Neutrophil (primary cell): ENCODE results near the gene NUDT16.

Experiments used
- H3K27ac ChIP-seq: fragments of 200-600 bp; sonication (generic); 2 replicates; pipeline ENCODE4 v1.5.1; 2016; ENCODE audit warnings: mild to moderate bottlenecking, moderate library complexity
- H3K27me3 ChIP-seq: fragments of 200-600 bp; sonication (generic); 2 replicates; pipeline ENCODE4 v1.6.0; 2016; ENCODE audit warnings: mild to moderate bottlenecking
- H3K36me3 ChIP-seq: fragments of 200-600 bp; sonication (generic); 2 replicates; pipeline ENCODE4 v1.5.1; 2017
- H3K4me1 ChIP-seq, 2 experiments: fragments of 200-600 bp in 1 of 2; sonication (generic) in 1 of 2; 1 replicate in 1 of 2; 2 replicates in 1 of 2; pipeline versions ENCODE4 v1.5.1 to v1.6.1; 2013 to 2016; ENCODE audit warnings: low read depth in 1 of 2, low read length in 1 of 2, mild to moderate bottlenecking in 1 of 2, moderate library complexity in 1 of 2; ENCODE audit not compliant: control insufficient read depth in 1 of 2, insufficient read depth in 1 of 2
- H3K4me3 ChIP-seq, 2 experiments: fragments of 200-600 bp in 1 of 2; sonication (generic) in 1 of 2; 1 replicate in 1 of 2; 2 replicates in 1 of 2; pipeline ENCODE4 v1.5.1; 2013 to 2016; ENCODE audit warnings: low read depth in 1 of 2, low read length in 1 of 2, mild to moderate bottlenecking in 1 of 2, moderate library complexity in 1 of 2
- H3K9me3 ChIP-seq: fragments of 200-600 bp; sonication (generic); 2 replicates; pipeline ENCODE4 v1.5.1; 2016
- TF ChIP-seq, protein P1 (sequence below): fragments of 200-600 bp; sonication (generic); IDR thresholded peaks from 2 replicates; pipeline ENCODE4 v1.5.1; 2016; ENCODE audit warnings: antibody characterized with exemption

Gene NUDT16

DNA sequence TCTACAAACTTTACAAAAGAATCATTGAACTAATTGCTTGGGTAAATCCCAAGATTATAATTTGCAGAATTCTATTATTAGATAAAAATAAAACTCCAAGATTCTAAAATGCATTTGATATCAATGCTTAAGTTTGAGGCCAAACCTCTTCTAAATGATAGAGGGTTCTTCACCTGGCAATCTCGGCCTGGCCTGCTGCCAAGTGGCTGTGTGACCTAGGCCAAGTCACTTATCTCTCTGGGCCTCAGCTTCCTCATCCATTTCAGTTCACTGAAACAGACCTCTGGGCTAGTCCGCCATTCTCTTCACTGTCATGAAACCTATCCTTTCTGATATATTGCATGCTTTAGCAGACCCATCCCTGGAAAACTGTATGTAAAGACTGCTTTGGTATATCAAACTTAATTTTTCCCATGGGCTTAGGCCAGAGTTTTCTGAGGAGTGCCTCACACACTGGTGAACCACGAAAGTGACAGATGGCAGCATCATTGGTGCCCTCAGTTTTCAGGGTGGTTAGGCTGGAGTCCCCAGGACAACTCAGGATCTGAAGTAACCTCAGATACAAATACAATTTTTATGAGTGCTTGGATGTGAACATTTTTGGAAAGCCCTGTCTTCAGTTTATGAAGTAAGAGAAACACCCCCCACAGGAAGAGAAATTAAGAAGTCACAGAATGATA is 21.8 kb downstream of the NUDT16 start:
- Histone ChIP-seq H3K27ac (no peak overlapping the region), H3K4me1 (no peaks in the 10 kb centered on the region), H3K4me3 (no peak overlapping the region), H3K9me3 (no peaks in the 10 kb centered on the region), H3K36me3 (no peaks in the 10 kb centered on the region), H3K27me3 (no peaks in the 10 kb centered on the region)
- TF ChIP-seq, protein P1, sequence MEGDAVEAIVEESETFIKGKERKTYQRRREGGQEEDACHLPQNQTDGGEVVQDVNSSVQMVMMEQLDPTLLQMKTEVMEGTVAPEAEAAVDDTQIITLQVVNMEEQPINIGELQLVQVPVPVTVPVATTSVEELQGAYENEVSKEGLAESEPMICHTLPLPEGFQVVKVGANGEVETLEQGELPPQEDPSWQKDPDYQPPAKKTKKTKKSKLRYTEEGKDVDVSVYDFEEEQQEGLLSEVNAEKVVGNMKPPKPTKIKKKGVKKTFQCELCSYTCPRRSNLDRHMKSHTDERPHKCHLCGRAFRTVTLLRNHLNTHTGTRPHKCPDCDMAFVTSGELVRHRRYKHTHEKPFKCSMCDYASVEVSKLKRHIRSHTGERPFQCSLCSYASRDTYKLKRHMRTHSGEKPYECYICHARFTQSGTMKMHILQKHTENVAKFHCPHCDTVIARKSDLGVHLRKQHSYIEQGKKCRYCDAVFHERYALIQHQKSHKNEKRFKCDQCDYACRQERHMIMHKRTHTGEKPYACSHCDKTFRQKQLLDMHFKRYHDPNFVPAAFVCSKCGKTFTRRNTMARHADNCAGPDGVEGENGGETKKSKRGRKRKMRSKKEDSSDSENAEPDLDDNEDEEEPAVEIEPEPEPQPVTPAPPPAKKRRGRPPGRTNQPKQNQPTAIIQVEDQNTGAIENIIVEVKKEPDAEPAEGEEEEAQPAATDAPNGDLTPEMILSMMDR: no peak

DNA sequence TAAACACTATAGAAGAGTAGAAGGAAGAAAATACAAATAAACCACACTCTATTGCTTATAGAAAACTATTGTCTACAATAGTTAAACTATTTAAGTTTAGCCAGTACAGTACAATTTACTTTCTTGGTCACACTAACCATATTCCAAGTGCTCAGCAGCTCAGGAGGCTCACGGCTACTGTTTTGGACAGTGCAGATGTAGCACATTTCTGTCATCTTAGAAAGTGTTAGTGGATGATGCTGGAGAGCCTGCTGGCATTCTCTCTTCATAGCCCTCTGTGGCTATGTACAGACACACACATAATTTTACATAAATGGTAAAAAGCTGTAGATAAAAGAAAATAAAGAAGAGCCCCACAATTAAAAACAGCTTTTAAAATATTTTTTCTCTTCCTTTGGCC is 23.8 kb downstream of the NUDT16 start:
- Histone ChIP-seq H3K4me1 (no peaks in the 10 kb centered on the region), H3K27ac (no peak overlapping the region), H3K9me3 (no peaks in the 10 kb centered on the region), H3K27me3 (no peaks in the 10 kb centered on the region), H3K4me3 (no peak overlapping the region), H3K36me3 (no peaks in the 10 kb centered on the region)
- TF ChIP-seq, protein P1: no peak

DNA sequence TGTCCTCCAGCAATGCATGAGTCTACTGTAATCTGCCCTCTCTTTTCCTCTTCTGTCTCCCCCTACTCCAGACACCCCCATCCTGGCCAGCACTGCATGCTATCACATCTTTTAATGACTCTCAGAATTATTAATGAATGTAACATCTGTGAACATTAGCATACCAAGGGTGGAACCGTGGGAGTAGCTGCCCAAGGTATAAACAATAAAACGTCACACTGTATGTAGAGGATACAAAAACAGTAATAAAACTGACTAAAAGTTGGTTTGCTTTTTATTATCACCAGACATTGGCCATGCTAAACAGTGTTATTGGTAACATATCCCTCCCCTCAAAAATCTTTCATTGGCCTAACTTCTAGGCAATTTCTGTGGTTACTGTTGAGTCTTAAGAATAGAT is 24.7 kb downstream of the NUDT16 start:
- H3K4me3 ChIP-seq: no peak overlapping the region
- no peaks in the 10 kb centered on the region for H3K9me3 ChIP-seq

DNA sequence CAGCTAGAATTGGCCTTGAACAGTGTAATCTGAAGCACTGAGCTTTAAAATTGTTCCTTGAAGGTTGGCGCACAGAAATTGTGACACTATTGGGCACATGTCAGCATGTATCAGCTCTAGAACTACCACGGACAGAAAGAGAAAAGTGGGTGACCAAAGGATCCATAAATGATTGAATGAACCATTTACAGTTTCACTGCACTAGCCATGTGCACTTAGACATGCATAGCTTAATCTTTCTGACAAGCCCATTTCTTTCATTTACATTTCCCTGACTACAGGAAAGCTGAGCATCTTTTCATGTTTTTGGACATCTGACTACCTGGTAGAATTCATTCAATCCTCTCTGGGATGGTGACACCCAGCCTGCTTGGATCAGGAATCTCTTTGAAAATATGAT is 36.2 kb downstream of the NUDT16 start:
- Histone ChIP-seq H3K27me3 (no peaks in the 10 kb centered on the region), H3K27ac (no peak overlapping the region), H3K4me3 (no peak overlapping the region), H3K4me1 (no peaks in the 10 kb centered on the region), H3K9me3 (no peaks in the 10 kb centered on the region), H3K36me3 (no peaks in the 10 kb centered on the region)
- TF ChIP-seq, protein P1: no peak

More for the DNA sequence above, 24.7 kb downstream of the NUDT16 start:
- TF ChIP-seq, protein P1: no peak
- Histone ChIP-seq H3K27ac (no peak overlapping the region), H3K36me3 (no peaks in the 10 kb centered on the region), H3K27me3 (no peaks in the 10 kb centered on the region), H3K4me1 (no peaks in the 10 kb centered on the region)

DNA sequence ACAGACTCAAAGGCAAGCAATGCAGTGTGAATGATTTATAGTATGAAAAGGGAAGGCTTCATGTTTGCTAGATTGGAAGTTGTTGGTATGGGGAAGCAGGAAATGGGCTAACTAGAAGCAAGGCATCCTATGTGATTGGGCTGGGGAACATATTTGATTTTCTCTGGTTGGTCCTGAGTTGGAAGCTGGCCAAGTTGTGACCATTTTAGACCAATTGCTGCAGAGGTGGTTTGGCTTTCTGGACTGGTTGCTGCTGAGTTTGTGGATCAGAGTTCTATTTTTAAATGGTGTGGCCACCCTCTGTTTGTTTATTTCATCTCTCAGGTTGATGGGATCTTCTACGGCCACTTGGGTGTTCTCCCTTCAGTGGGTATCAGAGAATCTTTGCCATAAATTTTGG is 39.7 kb downstream of the NUDT16 start:
- Histone ChIP-seq H3K27me3 (no peaks in the 10 kb centered on the region), H3K4me1 (no peaks in the 10 kb centered on the region)
- TF ChIP-seq, protein P1: no peak

More for the DNA sequence above, 39.7 kb downstream of the NUDT16 start:
- no peak overlapping the region for H3K4me3 ChIP-seq
- H3K36me3 ChIP-seq: no peaks in the 10 kb centered on the region
- H3K27ac ChIP-seq: no peak overlapping the region
- H3K9me3 ChIP-seq: no peaks in the 10 kb centered on the region
